SU-DHL-6 (cell line): Measurements from ENCODE around the gene MRPL55.

ENCODE experiments used
- H2AFZ ChIP-seq: fragments of 200-600 bp; sonication (generic); 2 replicates; pipeline ENCODE4 v1.6.1; 2014; ENCODE audit warnings: low read depth, mild to moderate bottlenecking, moderate library complexity, mixed read lengths, antibody characterized with exemption, low read length; ENCODE audit not compliant: severe bottlenecking
- H3F3A ChIP-seq: fragments of 200-600 bp; shearing (Covaris generic); 2 replicates; pipeline ENCODE4 v1.6.0; 2016; ENCODE audit warnings: antibody characterized with exemption, mild to moderate bottlenecking; ENCODE audit not compliant: insufficient read depth
- H3K27ac ChIP-seq: fragments of 200-600 bp; sonication (generic); 2 replicates; pipeline ENCODE4 v1.5.1; 2016; ENCODE audit warnings: low read depth, mild to moderate bottlenecking, low read length, moderate library complexity, mixed read lengths
- H3K27me3 ChIP-seq: fragments of 200-600 bp; sonication (generic), shearing (Covaris generic); 2 replicates; pipeline ENCODE4 v1.6.0; 2014; ENCODE audit warnings: mild to moderate bottlenecking, low read length
- H3K36me3 ChIP-seq: fragments of 200-600 bp; sonication (generic); 2 replicates; pipeline ENCODE4 v1.6.1; 2014; ENCODE audit warnings: mild to moderate bottlenecking, low read length, mixed read lengths
- H3K4me2 ChIP-seq: fragments of 300-600, 200-600 bp; shearing (Covaris generic), sonication (generic); 2 replicates; pipeline ENCODE4 v1.6.0; 2014; ENCODE audit warnings: low read length, low read depth, mild to moderate bottlenecking; ENCODE audit not compliant: poor library complexity, severe bottlenecking
- H3K4me3 ChIP-seq: fragments of 200-600 bp; sonication (generic); 2 replicates; pipeline ENCODE4 v1.5.1; 2014; ENCODE audit warnings: antibody characterized with exemption, low read length, mild to moderate bottlenecking, mixed read lengths; ENCODE audit not compliant: insufficient read depth, poor library complexity, severe bottlenecking
- H3K79me2 ChIP-seq: fragments of 200-600 bp; sonication (generic); 2 replicates; pipeline ENCODE4 v1.6.1; 2014; ENCODE audit warnings: mild to moderate bottlenecking, low read length, moderate library complexity; ENCODE audit not compliant: insufficient read depth
- H3K9ac ChIP-seq: fragments of 200-600 bp; sonication (generic); 2 replicates; pipeline ENCODE4 v1.7.0; 2014; ENCODE audit warnings: mild to moderate bottlenecking, low read length
- H3K9me2 ChIP-seq: fragments of 200-600 bp; sonication (generic); replicated peaks from 2 replicates; pipeline ENCODE4 v1.6.1; 2014; ENCODE audit warnings: low read length; ENCODE audit not compliant: insufficient read depth
- H3K9me3 ChIP-seq: fragments of 200-600 bp; sonication (generic); 2 replicates; pipeline ENCODE4 v1.6.1; 2014; ENCODE audit warnings: low read length, mixed read lengths; ENCODE audit not compliant: insufficient read depth
- H4K20me1 ChIP-seq: fragments of 200-600 bp; sonication (generic); 2 replicates; pipeline ENCODE4 v1.6.1; 2014; ENCODE audit warnings: low read depth, mild to moderate bottlenecking, antibody characterized with exemption, low read length, moderate library complexity, mixed read lengths
- EZH2phosphoT487 ChIP-seq: fragments of 200-600 bp; sonication (generic), shearing (Covaris generic); conservative IDR thresholded peaks from 2 replicates; pipeline ENCODE4 v1.6.1; 2018; ENCODE audit warnings: mild to moderate bottlenecking, antibody characterized with exemption, low read length, moderate library complexity, mixed read lengths
- TF ChIP-seq, protein P1 (sequence below): fragments of 200-600 bp; sonication (generic); IDR thresholded peaks from one replicate; pipeline ENCODE4 v1.5.1; 2017; ENCODE audit warnings: antibody characterized with exemption, mild to moderate bottlenecking, low read length, moderate library complexity; ENCODE audit not compliant: insufficient read depth, poor library complexity, severe bottlenecking

The MRPL55 gene

DNA sequence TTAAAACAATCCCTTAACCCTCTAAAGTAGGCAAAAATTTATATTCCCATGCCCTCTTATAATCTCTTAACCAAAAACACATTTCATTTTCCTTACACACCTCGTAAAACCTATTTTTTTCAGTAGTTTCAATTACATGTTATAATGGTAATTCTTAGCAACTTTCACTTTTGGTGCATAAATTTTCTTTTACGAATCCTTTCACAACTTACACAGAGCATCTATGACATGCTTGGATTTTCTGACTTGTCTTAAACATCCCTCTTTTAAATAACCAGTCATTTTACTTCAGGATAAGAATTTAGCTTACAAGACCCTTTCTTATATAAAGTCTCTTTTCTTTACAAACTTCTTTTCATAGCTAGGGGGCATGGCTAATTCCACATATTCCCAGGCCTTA, 8.9 kb upstream of the MRPL55 start:
- Histone ChIP-seq H3K4me3 (no peak overlapping the region), H3K9ac (no peak overlapping the region), H3K27me3 (no peaks in the 10 kb centered on the region), H3K4me2 (no peak overlapping the region), H3K27ac (no peak overlapping the region), H3F3A (no peaks in the 10 kb centered on the region), H4K20me1 (no peaks in the 10 kb centered on the region), H2AFZ (no peak overlapping the region), H3K9me3 (peaks cover 11% of the 10 kb centered on the region; the same call in 1 of the 2 replicates), H3K9me2 (no peaks in the 10 kb centered on the region), H3K79me2 (no peaks in the 10 kb centered on the region), H3K36me3 (no peaks in the 10 kb centered on the region)
- TF ChIP-seq EZH2phosphoT487: no peak
- TF ChIP-seq, protein P1, sequence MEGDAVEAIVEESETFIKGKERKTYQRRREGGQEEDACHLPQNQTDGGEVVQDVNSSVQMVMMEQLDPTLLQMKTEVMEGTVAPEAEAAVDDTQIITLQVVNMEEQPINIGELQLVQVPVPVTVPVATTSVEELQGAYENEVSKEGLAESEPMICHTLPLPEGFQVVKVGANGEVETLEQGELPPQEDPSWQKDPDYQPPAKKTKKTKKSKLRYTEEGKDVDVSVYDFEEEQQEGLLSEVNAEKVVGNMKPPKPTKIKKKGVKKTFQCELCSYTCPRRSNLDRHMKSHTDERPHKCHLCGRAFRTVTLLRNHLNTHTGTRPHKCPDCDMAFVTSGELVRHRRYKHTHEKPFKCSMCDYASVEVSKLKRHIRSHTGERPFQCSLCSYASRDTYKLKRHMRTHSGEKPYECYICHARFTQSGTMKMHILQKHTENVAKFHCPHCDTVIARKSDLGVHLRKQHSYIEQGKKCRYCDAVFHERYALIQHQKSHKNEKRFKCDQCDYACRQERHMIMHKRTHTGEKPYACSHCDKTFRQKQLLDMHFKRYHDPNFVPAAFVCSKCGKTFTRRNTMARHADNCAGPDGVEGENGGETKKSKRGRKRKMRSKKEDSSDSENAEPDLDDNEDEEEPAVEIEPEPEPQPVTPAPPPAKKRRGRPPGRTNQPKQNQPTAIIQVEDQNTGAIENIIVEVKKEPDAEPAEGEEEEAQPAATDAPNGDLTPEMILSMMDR: no peak

DNA sequence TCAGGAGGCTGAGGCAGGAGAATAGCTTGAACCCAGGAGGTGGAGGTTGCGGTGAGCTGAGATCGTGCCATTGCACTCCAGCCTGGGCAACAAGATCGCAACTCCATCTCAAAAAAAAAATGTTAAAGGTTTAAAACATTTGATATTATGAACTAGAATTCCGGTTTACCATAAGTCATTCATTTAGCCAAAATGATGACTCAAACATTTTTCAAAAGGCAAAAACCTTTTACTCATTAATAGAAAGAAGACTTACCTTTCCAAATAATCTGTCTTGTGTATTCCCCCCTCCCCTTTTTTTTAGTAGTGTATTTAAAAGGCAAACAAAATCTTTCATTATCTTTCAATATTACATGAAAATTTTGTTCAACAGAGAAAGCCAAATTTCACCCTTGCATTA, 8.2 kb upstream of the MRPL55 start:
- no peak overlapping the region for H3K27ac ChIP-seq
- no peak for TF ChIP-seq EZH2phosphoT487
- no peak overlapping the region for H3K4me3 ChIP-seq
- H4K20me1 ChIP-seq: no peaks in the 10 kb centered on the region
- H3K9me2 ChIP-seq: no peaks in the 10 kb centered on the region
- H3F3A ChIP-seq: no peaks in the 10 kb centered on the region
- no peak overlapping the region for H2AFZ ChIP-seq
- no peak overlapping the region for H3K9ac ChIP-seq
- H3K4me2 ChIP-seq: no peak overlapping the region
- H3K9me3 ChIP-seq: peaks cover 11% of the 10 kb centered on the region; the same call in 1 of the 2 replicates
- no peaks in the 10 kb centered on the region for H3K36me3 ChIP-seq
- no peaks in the 10 kb centered on the region for H3K79me2 ChIP-seq
- H3K27me3 ChIP-seq: no peaks in the 10 kb centered on the region

DNA sequence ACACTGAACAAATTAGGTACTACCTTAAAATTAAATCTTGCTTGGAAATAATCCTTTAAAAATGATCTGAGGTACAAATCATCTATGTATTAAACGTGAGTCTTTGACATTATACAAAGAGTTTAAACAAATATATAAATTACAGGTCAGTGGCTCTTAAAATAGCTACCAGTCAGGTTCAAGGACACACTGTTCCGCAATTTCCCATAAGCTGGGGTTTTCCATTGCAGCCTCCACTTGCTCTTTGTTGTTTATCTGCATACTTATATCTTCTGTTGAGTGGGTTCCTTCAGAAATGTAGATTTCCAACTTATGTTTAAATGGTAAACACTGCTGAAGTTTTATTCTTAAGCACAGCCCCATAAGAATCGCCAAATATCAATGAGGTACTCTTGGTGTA, 5.7 kb upstream of the MRPL55 start:
- H3K79me2 ChIP-seq: no peaks in the 10 kb centered on the region
- TF ChIP-seq, protein P1: no peak
- no peak for TF ChIP-seq EZH2phosphoT487
- no peaks in the 10 kb centered on the region for H3K9me2 ChIP-seq
- H2AFZ ChIP-seq: no peak overlapping the region
- no peaks in the 10 kb centered on the region for H3K27me3 ChIP-seq
- no peaks in the 10 kb centered on the region for H3K36me3 ChIP-seq
- H3K4me2 ChIP-seq: no peak overlapping the region
- H3F3A ChIP-seq: no peaks in the 10 kb centered on the region
- H3K9me3 ChIP-seq: peaks cover 11% of the 10 kb centered on the region; the same call in 1 of the 2 replicates
- H4K20me1 ChIP-seq: no peaks in the 10 kb centered on the region
- no peak overlapping the region for H3K4me3 ChIP-seq
- H3K27ac ChIP-seq: no peak overlapping the region
- no peak overlapping the region for H3K9ac ChIP-seq

DNA sequence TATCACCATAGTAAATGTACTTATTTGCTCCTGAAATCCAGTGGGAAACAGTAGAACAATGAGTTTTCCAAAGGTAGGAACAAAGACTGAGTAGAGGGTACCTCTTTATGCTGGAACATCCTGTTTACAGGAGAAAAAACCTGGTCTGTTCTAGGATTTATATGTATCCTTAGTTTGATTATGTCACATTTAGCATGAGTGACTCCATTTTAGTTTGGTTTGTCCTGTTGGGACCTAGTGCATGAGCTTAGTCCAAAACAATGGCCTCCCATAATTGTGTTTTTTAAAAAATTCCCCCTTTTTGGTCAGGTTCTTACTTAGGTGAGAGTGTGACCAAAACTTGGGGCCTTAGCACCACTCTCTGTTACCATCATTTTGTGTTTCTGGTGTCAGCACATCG, 3.5 kb upstream of the MRPL55 start:
- Histone ChIP-seq H3K4me2 (no peak overlapping the region), H4K20me1 (no peaks in the 10 kb centered on the region), H3K9me3 (peaks cover 2% of the 10 kb centered on the region; the same call in 1 of the 2 replicates), H3K36me3 (no peaks in the 10 kb centered on the region), H3K4me3 (no peak overlapping the region), H3F3A (no peaks in the 10 kb centered on the region), H3K9me2 (no peaks in the 10 kb centered on the region), H3K27ac (no peak overlapping the region), H2AFZ (no peak overlapping the region), H3K79me2 (peaks cover 13% of the 10 kb centered on the region; the same call in 1 of the 2 replicates), H3K27me3 (no peaks in the 10 kb centered on the region), H3K9ac (no peak overlapping the region)
- TF ChIP-seq EZH2phosphoT487: no peak
- TF ChIP-seq, protein P1: no peak
